Mammary epithelial cell (primary cell): ENCODE data around the gene C2orf78.

ENCODE experiments used
- CTCF ChIP-seq, 2 donors: IDR thresholded peaks in 1 of 2; conservative IDR thresholded peaks in 1 of 2; 2 replicates each; pipeline ENCODE4 v1.5.1; 2011 to 2012; ENCODE audit warnings: inconsistent platforms in 2 of 2, low read length in 2 of 2, mild to moderate bottlenecking in 2 of 2, control low read depth in 1 of 2, low read depth in 1 of 2; ENCODE audit not compliant: insufficient read depth in 1 of 2; ENCODE audit errors: extremely low read depth in 1 of 2
- EZH2 ChIP-seq: IDR thresholded peaks from 2 replicates; pipeline ENCODE4 v1.6.1; 2012; ENCODE audit warnings: low read length, inconsistent platforms, borderline replicate concordance

GRCh38 chr2:73850009-73850408 is 66.0 kb downstream of the C2orf78 start:
- TF ChIP-seq EZH2 (no peak), CTCF (conservative IDR thresholded peaks at IDR 0.05 in 1 of 2, IDR thresholded peaks at IDR 0.05 in 1 of 2; ENCODE audit: extremely low read depth in 1 of 2, insufficient read depth in 1 of 2, low read depth in 1 of 2, low read length in 2 of 2) (no peak)
